GM21526 (cell line): ENCODE data around the gene FAM163B.
"Not testable (repeated sequence)": the region's sequence is repeated elsewhere in the genome, so short reads cannot be mapped to it uniquely, and the experiment has no call there.

Experiments
- ATAC-seq: cut with Tn5 transposase; IDR thresholded peaks from one replicate; pipeline ENCODE4 v1.9.1; 2021; ENCODE audit warnings: moderate library complexity; ENCODE audit not compliant: unreplicated experiment, low FRiP score

The FAM163B gene

DNA sequence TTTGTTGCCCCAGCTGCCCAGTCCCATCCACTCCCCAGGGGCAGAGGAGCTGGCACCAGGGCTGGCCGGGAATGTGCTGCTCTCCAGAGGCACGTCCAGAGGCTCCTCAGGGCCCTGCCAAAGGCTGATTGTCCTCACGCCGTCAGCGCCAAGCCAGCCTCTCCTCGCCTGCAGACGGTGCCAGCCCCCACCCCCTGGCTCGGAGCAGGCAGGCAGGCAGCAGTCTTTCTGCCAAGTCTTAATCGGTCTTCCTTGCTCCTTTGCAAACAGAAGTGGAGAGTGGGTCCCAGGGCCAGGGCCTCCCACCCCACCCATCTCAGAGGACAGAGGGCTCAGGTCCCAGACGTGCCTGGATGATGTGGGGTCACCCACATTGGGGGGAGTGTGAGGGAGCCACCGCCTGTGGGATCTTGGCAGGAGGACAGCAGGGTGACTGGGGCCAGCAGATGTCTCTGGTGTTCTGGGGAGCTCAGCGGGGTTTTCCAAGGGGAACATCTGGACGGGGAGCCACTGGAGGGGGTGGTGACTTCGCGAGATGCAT, 36.3 kb downstream of the FAM163B start:
- no peak for ATAC-seq

DNA sequence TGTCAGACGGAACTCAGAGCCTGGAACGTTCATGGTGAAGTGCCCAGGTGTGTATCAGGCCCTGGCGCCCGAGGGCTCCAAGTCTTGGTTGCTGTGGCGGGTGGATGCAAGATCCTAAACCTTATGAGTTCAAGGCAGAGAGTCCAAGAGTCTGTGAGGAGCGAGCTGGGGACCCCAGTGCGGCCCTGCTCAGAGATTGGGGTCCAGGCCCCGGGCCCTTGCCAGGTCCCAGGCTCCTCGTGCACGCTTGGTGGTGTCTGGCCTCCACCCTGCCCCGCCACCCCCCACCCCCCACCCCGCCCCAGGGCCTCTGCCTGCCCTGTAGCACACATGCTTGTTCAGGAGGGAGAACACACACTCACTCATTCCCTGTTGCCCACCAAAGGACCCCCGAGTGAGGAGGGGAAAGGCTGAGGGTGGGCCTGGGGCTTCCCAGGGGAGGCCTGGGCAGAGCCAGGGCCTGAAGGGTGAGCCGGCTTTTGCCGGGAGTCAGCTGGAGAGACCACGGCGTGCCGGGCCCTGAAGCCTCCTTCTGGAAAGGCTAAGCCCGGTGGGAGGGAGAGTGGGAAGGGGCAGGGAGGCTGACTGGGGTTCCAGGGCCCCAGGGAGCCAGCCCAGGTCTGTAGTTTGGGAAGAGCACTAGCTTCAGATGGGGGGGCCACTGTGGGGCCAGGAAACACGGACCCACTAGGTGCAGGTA, 37.1 kb downstream of the FAM163B start:
- no peak for ATAC-seq

DNA sequence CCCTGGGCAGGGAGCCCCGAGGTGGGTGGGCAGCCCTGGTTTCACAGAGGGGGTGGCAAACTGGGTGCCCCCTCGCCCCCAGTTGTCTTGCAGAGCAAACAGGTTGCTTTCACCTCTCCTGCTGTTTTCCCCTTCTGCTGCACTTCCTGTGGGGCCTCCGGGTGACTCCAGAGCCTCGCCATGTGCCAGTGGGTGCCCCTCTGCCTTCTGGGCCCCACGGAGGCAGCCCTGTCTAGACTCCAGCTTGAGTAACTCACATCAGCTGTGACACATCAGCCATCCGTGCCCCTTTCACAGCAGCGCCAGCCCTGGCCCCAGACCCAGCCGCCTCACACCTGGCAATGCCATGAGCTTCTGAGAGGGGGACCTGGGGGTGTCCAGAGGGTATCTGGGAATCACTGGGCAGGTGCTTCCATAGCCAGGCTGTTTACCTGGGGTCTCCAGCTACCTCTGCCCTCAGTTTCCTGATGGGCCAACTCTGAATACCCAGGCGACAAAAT, 37.7 kb downstream of the FAM163B start:
- no peak for ATAC-seq

DNA sequence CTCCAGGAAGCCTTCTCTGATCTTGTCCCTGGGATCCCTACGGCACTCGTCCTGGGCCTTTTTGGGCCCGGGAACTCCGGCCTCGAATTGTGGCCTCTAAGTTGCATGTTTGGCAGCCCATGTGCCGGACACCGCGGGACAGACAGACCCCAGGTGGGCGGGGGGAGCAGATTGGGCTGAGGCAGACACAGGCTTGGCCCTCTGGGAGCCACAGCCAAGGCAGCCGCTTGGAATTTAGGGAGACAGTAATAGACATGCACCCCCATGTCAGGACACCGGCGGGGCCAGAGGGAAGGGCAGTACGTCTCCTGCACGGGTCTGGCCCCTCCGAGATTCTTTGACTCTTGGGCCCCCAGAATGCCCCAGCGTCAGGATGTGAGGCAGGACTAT, 38.5 kb downstream of the FAM163B start:
- no peak for ATAC-seq

DNA sequence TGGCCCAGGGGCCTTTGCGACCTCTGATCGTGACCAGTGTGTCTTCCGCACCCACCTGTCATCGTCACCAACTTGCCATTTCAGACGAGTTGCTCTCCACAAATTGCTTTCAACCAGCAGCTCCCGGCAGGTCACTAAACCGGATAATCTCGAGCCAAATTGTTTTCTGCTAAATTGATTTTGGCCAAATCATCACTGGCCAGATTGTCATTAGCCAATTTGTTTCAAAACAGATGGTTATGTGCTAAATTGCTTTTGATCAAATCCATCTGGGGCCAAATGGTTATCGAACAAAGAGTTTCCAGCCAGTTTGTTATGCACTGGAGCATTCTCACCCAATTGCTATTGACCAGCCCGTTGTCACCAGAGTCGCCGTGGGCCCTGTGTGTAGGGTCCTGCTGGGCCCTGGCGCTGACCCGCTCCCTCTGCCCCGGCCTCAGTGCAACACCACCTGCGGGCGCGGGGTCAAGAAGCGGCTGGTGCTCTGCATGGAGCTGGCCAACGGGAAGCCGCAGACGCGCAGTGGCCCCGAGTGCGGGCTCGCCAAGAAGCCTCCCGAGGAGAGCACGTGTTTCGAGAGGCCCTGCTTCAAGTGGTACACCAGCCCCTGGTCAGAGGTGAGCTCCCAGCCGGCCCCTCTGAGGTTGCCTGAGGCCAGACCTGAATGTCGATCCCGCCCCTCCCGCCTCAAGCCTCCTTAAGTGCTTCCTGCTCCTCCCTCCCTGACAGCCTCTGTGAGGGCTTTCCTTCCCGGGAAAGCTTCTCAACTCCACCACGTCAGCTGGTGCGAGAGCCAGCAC, 39.1 kb downstream of the FAM163B start:
- ATAC-seq, result no peak

DNA sequence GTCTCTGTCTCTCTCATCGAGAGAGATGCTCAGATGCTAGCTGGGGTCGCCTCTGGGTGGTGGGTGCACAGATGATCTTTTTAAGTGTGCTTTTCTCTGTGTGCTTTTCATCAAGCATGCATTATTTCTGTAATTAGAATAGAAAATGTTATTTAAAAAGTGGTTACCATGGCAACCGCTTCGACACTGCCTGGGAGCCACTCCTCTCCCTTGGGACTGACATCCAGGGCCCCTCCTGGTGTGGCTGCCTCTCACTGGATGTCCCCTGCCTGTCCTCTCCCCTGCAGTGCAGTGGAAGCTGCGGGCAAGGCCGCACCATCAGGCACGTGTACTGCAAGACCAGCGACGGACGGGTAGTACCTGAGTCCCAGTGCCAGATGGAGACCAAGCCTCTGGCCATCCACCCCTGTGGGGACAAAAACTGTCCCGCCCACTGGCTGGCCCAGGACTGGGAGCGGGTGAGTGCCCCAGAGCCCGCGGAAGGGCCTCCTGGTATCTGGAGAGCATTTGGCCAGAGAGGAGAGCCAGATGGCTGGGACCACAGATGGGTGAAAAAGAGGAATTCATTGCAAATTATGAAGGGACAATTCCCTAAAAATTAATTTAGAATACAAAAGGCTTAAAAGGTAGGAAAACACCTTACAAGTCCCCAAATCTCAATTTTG, 39.9 kb downstream of the FAM163B start:
- ATAC-seq, result no peak

DNA sequence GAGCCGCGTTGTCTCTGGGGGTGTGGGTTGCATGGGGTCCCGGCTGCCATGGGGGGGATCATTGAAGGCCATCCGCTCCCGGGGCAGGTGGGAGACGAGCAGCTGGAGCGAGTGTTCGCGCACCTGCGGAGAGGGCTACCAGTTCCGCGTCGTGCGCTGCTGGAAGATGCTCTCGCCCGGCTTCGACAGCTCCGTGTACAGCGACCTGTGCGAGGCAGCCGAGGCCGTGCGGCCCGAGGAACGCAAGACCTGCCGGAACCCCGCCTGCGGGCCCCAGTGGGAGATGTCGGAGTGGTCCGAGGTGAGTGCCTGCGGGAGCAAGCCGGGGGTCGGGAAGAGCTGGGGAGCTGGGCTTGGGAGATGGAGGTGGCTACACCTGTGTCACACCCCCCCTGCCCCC, 41.0 kb downstream of the FAM163B start:
- no peak for ATAC-seq

DNA sequence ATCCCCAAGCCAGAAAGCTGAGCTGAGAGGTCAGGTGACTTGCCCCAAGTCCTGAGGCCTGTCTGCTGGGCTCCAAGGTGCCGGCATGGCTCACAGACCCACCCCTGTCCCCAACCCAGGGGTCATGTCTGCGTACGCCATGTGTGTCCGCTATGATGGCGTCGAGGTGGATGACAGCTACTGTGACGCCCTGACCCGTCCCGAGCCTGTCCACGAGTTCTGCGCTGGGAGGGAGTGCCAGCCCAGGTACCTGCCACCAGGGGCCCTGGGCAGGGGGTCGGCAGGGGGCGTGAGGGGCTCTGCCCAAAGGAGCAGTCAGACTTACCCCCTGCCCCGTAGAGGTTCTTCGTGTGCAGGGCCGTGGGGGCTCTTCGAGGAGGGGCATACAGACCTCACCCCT, 42.4 kb downstream of the FAM163B start:
- ATAC-seq, result no peak

DNA sequence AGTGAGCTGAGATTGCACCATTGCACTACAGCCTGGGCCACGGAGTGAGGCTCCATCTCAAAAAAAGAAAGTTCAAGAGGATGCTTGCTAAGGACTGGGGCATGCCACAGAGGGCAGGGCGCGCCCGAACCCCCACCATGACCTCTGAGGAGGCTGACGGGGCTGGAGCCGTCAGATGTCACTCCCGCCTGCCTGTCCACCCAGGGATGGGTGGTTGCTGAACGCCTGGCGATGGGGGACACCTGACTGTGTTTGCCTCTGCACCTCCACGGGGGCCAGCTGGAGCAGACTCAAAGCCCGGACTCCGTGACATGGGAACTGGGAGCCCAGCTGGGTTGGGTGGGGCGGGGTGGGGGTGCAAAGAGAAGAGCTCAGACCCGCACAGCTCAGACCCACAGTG, 42.8 kb downstream of the FAM163B start:
- ATAC-seq, result no peak

DNA sequence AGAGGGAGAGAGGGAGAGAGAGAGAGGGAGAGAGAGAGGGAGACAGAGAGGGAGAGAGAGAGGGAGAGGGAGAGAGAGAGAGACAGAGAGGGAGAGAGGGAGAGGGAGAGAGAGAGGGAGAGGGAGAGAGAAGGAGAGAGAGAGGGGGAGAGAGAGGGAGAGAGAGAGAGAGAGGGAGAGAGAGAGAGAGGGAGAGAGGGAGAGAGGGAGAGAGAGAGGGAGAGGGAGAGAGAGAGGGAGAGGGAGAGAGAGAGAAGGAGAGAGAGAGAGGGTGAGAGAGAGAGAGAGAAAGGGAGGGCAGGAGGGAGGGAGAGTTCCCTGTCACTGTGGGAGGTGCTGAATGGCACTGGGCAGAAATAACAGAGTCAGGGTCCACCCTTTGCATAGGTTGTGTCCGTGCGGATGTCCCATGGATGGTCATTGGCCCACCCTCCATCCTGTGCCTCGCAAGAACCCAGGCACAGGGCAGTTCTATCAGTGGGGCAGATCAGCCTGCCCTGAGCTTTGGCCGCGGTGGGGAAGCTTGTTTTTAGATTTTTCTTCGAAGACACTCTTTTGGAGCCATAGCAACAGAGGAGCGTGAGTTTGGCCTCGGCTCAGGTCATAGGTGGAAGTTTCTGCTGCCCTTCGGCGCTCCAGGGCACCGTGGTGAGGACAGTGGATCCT, 44.6 kb downstream of the FAM163B start:
- ATAC-seq, result no peak

DNA sequence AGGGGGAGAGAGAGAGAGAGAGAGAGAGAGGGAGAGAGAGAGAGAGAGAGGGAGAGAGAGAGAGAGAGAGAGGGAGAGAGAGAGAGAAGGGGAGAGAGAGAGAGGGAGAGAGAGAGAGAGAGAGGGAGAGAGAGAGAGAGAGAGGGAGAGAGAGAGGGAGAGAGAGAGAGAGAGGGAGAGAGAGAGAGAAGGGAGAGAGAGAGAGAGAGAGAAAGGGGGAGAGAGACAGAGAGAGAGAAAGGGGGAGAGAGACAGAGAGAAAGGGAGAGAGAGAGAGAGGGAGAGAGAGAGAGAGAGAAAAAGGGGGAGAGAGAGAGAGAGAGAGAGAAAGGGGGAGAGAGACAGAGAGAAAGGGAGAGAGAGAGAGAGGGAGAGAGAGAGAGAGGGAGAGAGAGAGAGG, 45.4 kb downstream of the FAM163B start:
- not testable (repeated sequence) for ATAC-seq

DNA sequence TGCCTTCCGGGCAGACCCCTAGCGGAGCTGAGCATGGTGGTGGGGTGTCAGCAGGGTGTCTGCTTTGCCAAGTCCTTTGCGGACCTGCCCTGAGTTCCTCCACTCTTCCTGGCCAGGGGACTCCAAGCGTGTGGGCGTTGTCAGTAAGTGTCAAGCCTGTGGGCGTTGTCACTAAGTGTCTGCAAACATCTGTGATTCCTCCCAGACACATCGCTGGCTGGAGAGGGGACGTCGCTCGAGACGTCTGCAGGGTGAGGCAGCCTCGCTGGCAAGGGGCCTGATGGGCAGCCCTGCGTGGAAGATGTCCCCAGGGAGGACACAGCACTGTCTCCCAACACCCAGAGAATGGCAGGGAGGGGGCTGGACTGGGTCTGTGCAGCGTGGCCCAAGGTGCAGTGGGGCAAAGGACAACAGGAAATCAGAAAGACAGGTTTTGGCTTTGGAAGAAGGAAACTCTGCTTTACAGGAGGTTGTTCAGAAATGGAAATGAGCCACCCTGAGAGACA, 45.8 kb downstream of the FAM163B start:
- ATAC-seq, result no peak

DNA sequence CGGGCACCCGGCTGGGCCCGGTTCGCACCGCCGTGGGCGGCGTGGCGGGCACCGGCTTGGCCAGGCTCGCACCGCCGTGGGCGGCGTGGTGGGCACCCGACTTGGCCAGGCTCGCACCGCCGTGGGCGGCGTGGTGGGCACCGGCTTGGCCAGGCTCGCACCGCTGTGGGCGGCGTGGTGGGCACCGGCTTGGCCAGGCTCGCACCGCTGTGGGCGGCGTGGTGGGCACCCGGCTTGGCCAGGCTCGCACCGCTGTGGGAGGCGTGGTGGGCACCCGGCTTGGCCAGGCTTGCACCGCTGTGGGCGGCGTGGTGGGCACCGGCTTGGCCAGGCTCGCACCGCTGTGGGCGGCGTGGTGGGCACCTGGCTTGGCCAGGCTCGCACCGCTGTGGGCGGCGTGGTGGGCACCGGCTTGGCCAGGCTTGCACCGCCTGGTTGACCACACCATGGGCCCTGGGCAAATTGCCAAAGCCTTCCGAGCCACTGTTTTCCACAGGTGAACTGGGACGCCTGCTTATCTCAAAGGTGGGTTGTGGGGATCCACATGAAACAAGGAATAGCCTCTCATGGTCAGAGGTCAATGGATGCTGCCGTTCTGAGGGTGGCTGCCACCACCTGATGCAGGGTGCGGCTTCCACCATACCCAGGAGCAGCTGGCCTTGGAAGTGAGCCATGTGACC, 46.4 kb downstream of the FAM163B start:
- ATAC-seq, result no peak

DNA sequence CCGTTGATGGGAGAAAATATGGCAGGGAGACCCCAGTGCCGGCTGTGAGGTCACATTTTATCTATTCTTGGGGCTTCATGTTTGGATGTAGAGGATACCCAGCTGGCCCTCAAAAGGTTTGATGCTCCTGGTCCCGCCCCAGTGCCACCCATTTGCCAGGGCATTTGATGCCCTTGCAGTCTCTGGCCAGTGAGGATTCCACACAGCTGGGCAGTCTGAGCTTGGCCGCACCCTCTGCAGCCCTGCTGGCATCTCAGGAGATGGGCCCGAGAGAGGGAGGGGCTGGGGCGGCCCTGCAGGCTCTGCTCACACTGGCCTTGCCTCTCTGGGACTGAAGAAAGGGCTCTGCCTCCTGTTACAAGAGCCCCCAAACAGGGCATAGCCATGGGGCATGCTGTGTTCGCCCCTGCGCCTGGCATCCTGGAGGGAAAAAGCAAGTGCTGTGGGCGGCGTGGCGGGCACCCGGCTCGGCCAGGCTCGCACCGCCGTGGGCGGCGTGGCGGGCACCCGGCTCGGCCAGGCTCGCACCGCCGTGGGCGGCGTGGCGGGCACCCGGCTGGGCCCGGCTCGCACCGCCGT, 47.1 kb downstream of the FAM163B start:
- ATAC-seq, result no peak

DNA sequence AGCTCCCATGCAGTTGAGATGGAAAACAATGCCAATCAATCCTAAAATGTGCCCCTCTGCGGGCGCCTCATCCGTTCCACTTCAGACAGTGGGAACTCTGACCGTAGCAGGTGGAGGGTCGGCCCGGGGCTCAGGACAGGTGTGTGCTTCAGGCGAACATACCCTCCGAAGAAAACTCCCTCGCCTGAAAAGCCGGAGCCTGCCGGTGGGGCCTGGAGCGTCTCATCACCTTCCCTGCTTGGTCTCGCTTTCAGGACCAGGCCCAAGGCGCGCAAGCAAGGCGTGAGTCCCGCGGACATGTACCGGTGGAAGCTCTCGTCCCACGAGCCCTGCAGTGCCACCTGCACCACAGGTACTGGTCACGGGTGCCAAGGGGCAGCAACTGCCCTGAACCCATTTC, 48.2 kb downstream of the FAM163B start:
- no peak for ATAC-seq

DNA sequence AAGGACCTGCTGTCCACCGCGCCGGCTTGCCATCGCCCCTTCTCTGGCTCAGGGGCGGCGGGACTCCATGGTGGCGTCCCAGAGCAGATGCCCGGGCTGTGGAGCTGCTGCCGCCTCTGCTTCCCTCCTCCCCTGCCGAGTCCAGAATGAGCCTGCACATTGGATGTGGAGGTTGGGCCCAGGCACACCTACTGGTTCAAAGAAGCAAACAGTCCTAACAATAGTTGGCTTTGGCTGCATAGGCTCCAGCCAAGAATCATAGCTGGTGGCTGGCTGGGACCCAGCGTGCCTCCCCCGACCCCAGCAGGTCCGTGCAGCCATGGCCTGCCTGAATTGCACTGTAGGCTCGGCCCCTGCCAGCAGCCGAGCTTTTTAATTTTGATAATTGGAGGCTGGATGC, 48.9 kb downstream of the FAM163B start:
- ATAC-seq, result no peak

DNA sequence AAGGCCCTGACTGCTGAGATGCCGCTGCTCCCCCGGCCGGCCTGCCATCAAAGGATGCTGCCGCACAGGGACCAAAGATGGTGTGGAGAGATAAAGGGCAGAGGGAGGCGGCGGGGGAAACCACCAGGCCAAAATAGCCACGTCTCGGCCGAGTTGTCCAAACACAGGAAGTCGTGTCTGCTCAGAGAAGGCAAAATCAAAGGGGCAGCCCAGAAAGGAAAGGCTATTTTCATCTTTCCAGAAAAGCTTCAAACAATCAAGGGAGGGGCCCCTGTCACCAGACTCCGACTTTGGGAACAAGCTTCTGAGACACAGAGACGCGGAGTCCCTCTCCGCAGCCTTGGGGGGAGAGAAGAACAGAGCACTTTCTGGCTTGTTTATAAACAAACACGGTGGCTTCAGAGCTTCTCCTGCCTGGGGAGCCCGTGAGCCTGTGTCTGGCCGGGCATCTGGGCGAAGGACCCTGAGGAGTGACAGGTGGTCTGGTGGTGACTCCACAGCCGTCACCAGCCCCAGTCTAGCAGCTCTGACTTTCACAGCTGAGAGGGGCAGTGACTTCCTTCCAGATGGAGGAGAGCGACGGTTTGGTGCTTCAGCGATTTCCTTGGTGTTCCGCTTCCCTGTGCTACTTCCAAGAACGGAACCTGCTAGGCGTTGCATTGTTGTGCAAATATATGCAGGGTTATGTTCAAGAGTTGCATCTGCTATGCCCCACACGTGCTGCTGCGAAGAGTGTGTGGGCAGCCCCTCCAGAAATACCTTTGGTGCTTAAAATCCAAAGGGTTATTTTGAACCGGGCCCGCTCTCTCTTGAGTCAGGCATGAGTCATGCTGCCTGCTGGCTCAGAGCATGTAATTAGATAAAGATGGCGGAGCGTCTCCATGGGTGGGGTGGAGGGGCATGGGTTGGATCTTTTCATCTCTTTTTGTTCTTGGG, 50.7 kb downstream of the FAM163B start:
- no peak for ATAC-seq

DNA sequence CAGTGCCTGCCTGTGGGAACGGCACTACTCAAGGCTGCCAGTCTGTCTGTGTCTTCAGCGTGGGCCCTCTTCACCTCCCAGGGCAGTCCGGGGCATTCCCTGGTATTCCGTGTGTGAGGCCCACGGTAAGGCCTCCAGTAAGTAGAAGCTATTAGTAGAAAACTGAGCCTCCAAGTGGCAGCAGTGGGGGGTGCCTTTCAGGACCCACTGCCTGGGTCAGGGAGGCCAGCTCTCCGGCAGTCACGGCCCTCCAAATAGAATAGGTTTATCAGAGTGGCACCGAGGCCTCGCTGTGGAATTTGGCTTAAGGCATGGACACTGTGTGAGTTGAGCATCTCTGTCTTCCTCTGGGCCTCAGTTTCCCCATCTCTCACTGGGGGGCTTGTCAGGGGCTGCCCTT, 51.6 kb downstream of the FAM163B start:
- no peak for ATAC-seq

DNA sequence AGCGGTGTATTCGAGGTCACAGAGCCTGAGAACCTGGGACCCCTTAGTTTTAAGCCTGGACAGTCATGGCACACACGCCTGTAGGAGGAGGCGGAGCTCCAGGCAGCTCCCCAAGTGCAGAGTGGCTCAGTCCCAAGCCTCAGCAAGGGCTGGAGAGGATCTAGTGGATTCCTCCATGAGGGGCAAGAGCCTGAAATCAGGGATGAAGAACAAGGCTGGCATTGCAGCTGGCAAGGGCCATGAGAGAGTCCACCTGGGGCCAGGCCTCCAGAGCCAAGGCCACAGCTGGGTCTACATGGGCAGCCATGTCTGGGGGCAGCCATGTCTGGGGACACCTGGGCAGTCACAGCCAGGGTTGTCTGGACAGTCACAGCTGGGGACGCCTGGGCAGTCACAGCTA, 52.8 kb downstream of the FAM163B start:
- ATAC-seq, result no peak
